Ishikawa (cell line): ENCODE data around the gene ANKS4B.

Source experiments
- CEBPB ChIP-seq: IDR thresholded peaks from 2 replicates; pipeline ENCODE4 v1.6.1; 2012
- EP300 ChIP-seq: IDR thresholded peaks from 2 replicates; pipeline ENCODE4 v1.6.1; 2012; ENCODE audit warnings: borderline replicate concordance
- NFIC ChIP-seq: IDR thresholded peaks from 2 replicates; pipeline ENCODE4 v1.6.1; 2012
- TAF1 ChIP-seq: IDR thresholded peaks from 2 replicates; pipeline ENCODE4 v1.6.1; 2012; ENCODE audit warnings: low read depth, mild to moderate bottlenecking

- TF ChIP-seq NFIC (no peak), CEBPB (no peak), TAF1 (no peak), EP300 (no peak)
Observed at GRCh38 chr16:21197621-21198020, 35.9 kb upstream of the ANKS4B start.
